ENCODE results near the gene HECTD1. TPM values are rescaled to one million over a fixed set of nuclear protein-coding genes. Genes with fewer than 3 reads are reported as not detected.
"Not testable (repeated sequence)": the region's sequence is repeated elsewhere in the genome, so short reads cannot be mapped to it uniquely, and the experiment has no call there.

The HECTD1 gene
- total RNA-seq, 1 experiment from 2014 or later, result 76.3 TPM

- DNase-seq (ENCODE audit: low read depth), result no peak
- in situ Hi-C loops (cut with HindIII; ENCODE audit: low pct_unique_long_range_greater_than_20kb, low sequenced_read_pairs), result no loop called here
Measured at GRCh38 chr14:31125231-31125630, 82.4 kb downstream of the HECTD1 start.

DNA sequence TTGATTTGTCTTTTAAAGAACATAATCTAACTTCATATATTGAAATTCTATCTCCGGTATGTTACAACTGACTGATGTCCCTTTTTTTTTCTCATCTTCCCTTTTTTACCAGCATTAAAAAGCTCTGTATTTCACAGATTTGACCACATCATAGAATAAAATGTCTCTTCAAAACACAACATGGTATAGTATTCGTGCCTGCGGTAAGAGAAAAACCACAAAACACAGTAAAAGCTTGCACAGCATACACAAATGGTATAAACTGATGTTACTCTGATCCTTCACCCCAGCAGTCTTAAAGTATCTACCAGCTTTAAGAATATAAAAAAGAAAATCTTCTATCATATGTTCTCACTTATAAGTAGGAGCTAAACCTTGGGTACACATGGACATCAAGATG, 83.4 kb downstream of the HECTD1 start:
- in situ Hi-C loops (cut with HindIII; ENCODE audit: low pct_unique_long_range_greater_than_20kb, low sequenced_read_pairs), result no loop called here

GRCh38 chr14:31122921-31123320, 84.7 kb downstream of the HECTD1 start:
- in situ Hi-C loops (cut with HindIII; ENCODE audit: low pct_unique_long_range_greater_than_20kb, low sequenced_read_pairs), result no loop called here

More for the DNA sequence above, 83.4 kb downstream of the HECTD1 start:
- DNase-seq (ENCODE audit: low read depth), result no peak

GRCh38 chr14:31122098-31122611, 85.4 kb downstream of the HECTD1 start:
- in situ Hi-C loops (cut with HindIII; ENCODE audit: low pct_unique_long_range_greater_than_20kb, low sequenced_read_pairs), result no loop called here

More at GRCh38 chr14:31122921-31123320, 84.7 kb downstream of the HECTD1 start:
- DNase-seq (ENCODE audit: low read depth), result no peak

DNA sequence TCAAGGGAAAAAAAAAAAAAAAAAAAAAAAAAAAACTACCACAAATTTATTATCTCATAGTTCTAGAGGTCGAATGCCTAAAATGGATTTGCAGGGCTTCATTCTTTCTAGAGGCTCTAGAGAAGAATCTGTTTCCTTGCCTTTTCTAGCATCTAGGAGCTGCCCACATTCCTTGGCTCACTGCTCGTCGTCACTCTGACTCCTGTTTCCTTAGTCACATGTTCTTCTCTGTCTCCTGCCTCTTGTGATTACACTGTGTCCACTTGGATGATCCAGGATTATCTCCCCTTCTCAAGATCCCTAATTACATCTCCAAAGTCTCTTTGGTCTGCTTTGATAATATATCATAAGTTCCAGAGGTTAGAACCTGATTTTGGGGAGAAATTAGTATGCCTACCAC, 88.7 kb downstream of the HECTD1 start:
- no peak for DNase-seq (ENCODE audit: low read depth)
- in situ Hi-C loops (cut with HindIII; ENCODE audit: low pct_unique_long_range_greater_than_20kb, low sequenced_read_pairs), result no loop called here

More at GRCh38 chr14:31122098-31122611, 85.4 kb downstream of the HECTD1 start:
- no peak for DNase-seq (ENCODE audit: low read depth)

DNA sequence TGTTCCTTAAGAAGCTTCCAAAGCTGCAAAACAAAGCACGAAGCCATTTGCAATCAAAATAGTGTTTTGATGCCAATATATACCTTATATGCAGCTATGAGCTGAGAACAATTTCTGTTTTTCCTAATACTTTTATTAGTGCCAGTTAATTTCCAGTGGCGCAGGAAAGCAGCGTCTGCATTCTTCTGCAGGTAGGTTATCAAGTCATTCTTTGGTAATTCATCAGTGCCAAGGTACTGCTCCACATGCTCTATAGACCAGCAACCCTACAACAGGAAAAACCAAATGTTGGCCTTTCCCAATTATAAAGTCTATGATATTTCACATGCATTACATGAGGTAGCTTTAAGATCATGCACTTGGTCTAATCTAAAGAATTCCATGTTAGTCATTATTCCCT, 93.8 kb downstream of the HECTD1 start:
- no peak for DNase-seq (ENCODE audit: low read depth)
- in situ Hi-C loops (cut with HindIII; ENCODE audit: low pct_unique_long_range_greater_than_20kb, low sequenced_read_pairs), result no loop called here

DNA sequence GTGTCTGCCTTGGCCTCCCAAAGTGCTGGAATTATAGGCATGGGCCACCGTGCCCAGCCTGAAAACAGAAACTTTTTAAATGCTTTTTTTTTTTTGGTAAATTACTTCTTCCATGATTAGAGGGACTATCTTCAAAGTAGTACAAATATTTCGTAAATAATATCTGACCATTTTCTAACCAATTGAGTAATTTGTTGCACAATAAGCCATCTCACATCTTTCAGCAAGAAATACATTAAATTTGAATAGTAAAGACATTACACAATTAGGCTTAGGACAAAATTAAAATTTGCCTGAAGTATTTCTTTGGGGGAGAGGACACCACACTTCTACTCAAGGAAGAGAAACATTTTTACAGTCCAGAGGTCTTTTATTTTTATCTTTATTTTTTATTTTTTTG, 96.7 kb downstream of the HECTD1 start:
- in situ Hi-C loops (cut with HindIII; ENCODE audit: low pct_unique_long_range_greater_than_20kb, low sequenced_read_pairs), result no loop called here
- DNase-seq (ENCODE audit: low read depth), result no peak

DNA sequence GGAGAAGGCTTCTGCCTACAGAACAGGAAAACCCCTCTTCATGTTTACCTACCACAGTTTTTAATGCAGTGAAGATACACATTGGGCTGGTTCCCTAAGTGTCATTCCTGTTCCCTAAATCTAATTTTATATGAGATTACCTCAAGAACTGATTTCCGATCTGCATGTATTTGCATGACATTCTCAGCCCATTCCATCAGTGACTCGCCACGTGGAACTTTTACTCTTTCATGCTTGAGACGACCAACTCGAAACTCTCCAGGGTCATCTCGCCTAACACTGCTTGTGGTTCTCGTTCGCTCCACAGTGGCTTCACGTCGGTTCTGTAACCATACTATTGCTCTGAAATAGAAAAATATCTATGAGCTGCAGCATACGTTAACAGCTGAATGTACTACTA, 98.3 kb downstream of the HECTD1 start:
- DNase-seq (ENCODE audit: low read depth), result no peak
- in situ Hi-C loops (cut with HindIII; ENCODE audit: low pct_unique_long_range_greater_than_20kb, low sequenced_read_pairs), result no loop called here

- DNase-seq (ENCODE audit: low read depth), result no peak
- in situ Hi-C loops (cut with HindIII; ENCODE audit: low pct_unique_long_range_greater_than_20kb, low sequenced_read_pairs), result no loop called here
Measured at GRCh38 chr14:31106768-31107167, 100.8 kb downstream of the HECTD1 start.

DNA sequence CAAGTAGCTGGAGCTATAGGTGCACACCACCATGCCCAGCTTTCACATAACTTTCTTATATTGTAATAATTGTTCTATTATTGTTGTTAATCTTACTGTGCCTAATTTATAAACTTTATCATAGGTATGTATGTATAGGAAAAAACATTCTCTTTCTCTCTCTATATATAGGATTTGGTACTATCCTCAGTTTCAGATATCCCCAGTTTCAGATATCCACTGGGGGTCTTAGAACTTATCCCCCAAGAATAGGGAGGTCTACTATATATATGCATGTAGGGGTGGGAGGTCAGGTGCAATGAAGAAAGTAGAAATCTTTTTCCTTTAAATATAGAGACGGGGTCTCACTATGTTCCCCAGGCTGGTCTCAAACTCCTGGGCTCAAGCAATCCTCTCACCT, 110.5 kb downstream of the HECTD1 start:
- DNase-seq (ENCODE audit: low read depth), result no peak
- in situ Hi-C loops (cut with HindIII; ENCODE audit: low pct_unique_long_range_greater_than_20kb, low sequenced_read_pairs), result no loop called here

- no peak for DNase-seq (ENCODE audit: low read depth)
- in situ Hi-C loops (cut with HindIII; ENCODE audit: low pct_unique_long_range_greater_than_20kb, low sequenced_read_pairs), result no loop called here
Measured at GRCh38 chr14:31096255-31096654, 111.3 kb downstream of the HECTD1 start.

DNA sequence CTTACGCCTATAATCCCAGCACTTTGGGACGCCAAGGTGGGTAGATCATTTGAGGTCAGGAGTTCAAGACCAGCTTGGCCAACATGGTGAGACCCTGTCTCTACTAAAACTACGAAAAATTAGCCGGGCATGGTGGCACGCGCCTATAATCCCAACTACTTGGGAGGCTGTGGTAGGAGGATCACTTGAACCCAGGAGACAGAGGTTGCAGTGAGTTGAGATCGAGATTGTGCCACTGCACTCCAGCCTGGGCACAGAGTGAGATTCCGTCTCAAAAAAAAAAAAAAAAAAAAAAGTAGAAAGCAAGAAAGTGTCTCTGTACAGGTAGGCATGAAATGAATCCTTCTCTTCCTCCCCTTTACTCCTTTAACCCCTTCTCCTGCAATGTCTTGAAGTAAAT, 111.8 kb downstream of the HECTD1 start:
- in situ Hi-C loops (cut with HindIII; ENCODE audit: low pct_unique_long_range_greater_than_20kb, low sequenced_read_pairs); DNase-seq (ENCODE audit: low read depth): not testable (repeated sequence)

DNA sequence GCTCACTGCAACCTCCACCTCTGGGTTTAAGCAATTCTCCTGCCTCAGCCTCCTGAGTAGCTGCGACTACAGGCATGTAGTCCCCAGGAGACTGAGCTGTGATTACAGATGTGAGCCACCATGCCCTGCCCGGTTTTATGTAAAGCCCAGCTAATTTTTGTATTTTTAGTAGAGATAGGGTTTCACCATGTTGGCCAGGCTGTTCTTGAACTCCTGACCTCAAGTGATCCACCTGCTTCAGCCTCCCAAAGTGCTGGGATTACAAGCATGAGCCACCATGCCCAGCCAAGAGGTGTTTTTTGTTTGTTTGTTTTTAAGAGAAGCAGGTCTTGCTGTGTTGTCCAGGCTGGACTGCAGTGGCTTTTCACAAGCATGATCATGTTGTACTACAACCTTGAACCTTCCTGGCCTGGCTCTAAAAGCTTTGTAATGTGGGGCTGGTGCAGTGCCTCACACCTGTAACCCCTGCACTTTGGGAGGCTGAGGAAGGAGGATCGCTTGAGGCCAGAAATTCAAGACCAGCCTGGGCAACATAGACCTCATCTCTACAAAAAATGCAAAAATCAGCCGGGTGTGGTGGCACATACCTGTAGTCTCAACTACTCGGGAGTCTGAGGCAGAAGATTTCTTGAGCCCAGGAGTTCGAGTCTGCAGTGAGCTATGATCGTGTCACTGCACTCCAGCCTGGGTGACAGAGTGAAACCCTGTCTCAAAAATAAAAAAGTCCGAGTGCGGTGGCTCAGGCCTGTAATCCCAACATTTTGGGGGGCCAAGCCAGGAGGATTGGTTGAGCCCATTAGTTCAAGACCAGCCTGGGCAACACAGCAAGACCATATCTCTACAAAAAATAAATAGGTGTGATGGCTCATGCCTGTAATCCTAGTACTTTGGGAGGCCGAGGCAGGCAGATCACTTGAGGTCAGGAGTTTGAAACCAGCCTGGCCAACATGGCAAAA, 113.4 kb downstream of the HECTD1 start:
- DNase-seq (ENCODE audit: low read depth); in situ Hi-C loops (cut with HindIII; ENCODE audit: low pct_unique_long_range_greater_than_20kb, low sequenced_read_pairs): not testable (repeated sequence)

GRCh38 chr14:31092160-31092708, 115.4 kb downstream of the HECTD1 start:
- DNase-seq (ENCODE audit: low read depth), result no peak
- in situ Hi-C loops (cut with HindIII; ENCODE audit: low pct_unique_long_range_greater_than_20kb, low sequenced_read_pairs), result no loop called here

GRCh38 chr14:31090883-31091764, 116.5 kb downstream of the HECTD1 start:
- in situ Hi-C loops (cut with HindIII; ENCODE audit: low pct_unique_long_range_greater_than_20kb, low sequenced_read_pairs), result no loop called here

GRCh38 chr14:31086466-31086865, 121.1 kb downstream of the HECTD1 start:
- DNase-seq (ENCODE audit: low read depth); in situ Hi-C loops (cut with HindIII; ENCODE audit: low pct_unique_long_range_greater_than_20kb, low sequenced_read_pairs): not testable (repeated sequence)

More at GRCh38 chr14:31090883-31091764, 116.5 kb downstream of the HECTD1 start:
- DNase-seq (ENCODE audit: low read depth), result peak; percentile 50

- no peak for DNase-seq (ENCODE audit: low read depth)
- in situ Hi-C loops (cut with HindIII; ENCODE audit: low pct_unique_long_range_greater_than_20kb, low sequenced_read_pairs), result no loop called here
Measured at GRCh38 chr14:31085027-31085426, 122.6 kb downstream of the HECTD1 start.

GRCh38 chr14:31084385-31084784, 123.2 kb downstream of the HECTD1 start:
- in situ Hi-C loops (cut with HindIII; ENCODE audit: low pct_unique_long_range_greater_than_20kb, low sequenced_read_pairs), result no loop called here
- DNase-seq (ENCODE audit: low read depth), result no peak
